HG03135 (cell line): ENCODE results near the gene PDXP.
"Not testable (repeated sequence)": the region's sequence is repeated elsewhere in the genome, so short reads cannot be mapped to it uniquely, and the experiment has no call there.

Experiments
- ATAC-seq: cut with Tn5 transposase; IDR thresholded peaks from one replicate; pipeline ENCODE4 v1.9.1; 2021; ENCODE audit warnings: mild to moderate bottlenecking, moderate library complexity; ENCODE audit not compliant: unreplicated experiment

The PDXP gene

GRCh38 chr22:37643225-37643847 lies 15.2 kb upstream of the PDXP start:
- peak; percentile 52 for ATAC-seq

GRCh38 chr22:37647317-37647716 lies 11.2 kb upstream of the PDXP start:
- ATAC-seq: no peak

- no peak for ATAC-seq
Measured at GRCh38 chr22:37647928-37648327, 10.6 kb upstream of the PDXP start.

- ATAC-seq: no peak
Measured at GRCh38 chr22:37650463-37651136, 7.9 kb upstream of the PDXP start.

- ATAC-seq: no peak
Measured at GRCh38 chr22:37654563-37655251, 3.8 kb upstream of the PDXP start.

GRCh38 chr22:37655252-37655563 lies 3.3 kb upstream of the PDXP start:
- ATAC-seq: no peak

GRCh38 chr22:37656583-37656982 lies 1.9 kb upstream of the PDXP start:
- not testable (repeated sequence) for ATAC-seq

GRCh38 chr22:37657590-37658132 lies 862 bp upstream of the PDXP start:
- no peak for ATAC-seq

GRCh38 chr22:37659066-37659896 lies 758 bp downstream of the PDXP start:
- peak; percentile 11 for ATAC-seq

GRCh38 chr22:37659897-37660708 lies 1.6 kb downstream of the PDXP start:
- no peak for ATAC-seq

- ATAC-seq: no peak
Measured at GRCh38 chr22:37660709-37661045, 2.2 kb downstream of the PDXP start.

GRCh38 chr22:37661160-37661924 lies 2.8 kb downstream of the PDXP start:
- ATAC-seq: no peak

GRCh38 chr22:37662039-37662438 lies 3.5 kb downstream of the PDXP start:
- no peak for ATAC-seq

- ATAC-seq: no peak
Measured at GRCh38 chr22:37663521-37664140, 5.1 kb downstream of the PDXP start.

- no peak for ATAC-seq
Measured at GRCh38 chr22:37664249-37665101, 6.0 kb downstream of the PDXP start.

GRCh38 chr22:37665487-37665886 lies 7.0 kb downstream of the PDXP start:
- ATAC-seq: no peak

- ATAC-seq: no peak
Measured at GRCh38 chr22:37669586-37669985, 11.1 kb downstream of the PDXP start.

GRCh38 chr22:37672206-37672919 lies 13.8 kb downstream of the PDXP start:
- no peak for ATAC-seq
